Suprapubic skin (tissue), 4 donors: ENCODE data around the gene BRICD5. TPM values are rescaled to one million over a fixed set of nuclear protein-coding genes. Genes with fewer than 3 reads are reported as not detected.

Experiments used
- DNase-seq, 2 donors: peaks; one replicate each; pipeline ENCODE4 v3.0.0-alpha.2; 2019; ENCODE audit warnings: low spot score in 2 of 2
- H3K27ac ChIP-seq: fragments of 200-600 bp; sonication (generic); one replicate; pipeline ENCODE4 v1.5.1; 2019
- H3K27me3 ChIP-seq: fragments of 200-600 bp; sonication (generic); one replicate; pipeline ENCODE4 v1.5.1; 2019
- H3K36me3 ChIP-seq: fragments of 200-600 bp; sonication (generic); one replicate; pipeline ENCODE4 v1.5.1; 2019
- H3K4me1 ChIP-seq: fragments of 200-600 bp; sonication (generic); one replicate; pipeline ENCODE4 v1.5.1; 2019
- H3K4me3 ChIP-seq: fragments of 200-600 bp; sonication (generic); one replicate; pipeline ENCODE4 v1.5.1; 2019; ENCODE audit warnings: mild to moderate bottlenecking
- H3K9me3 ChIP-seq: fragments of 200-600 bp; sonication (generic); one replicate; pipeline ENCODE4 v1.5.1; 2019
- EP300 ChIP-seq: sonication (generic); formaldehyde crosslinking; IDR thresholded peaks from one replicate; pipeline ENCODE4 v1.6.1; 2017; ENCODE audit warnings: antibody characterized with exemption
- POLR2A ChIP-seq, 2 donors: fragments of 450-650 bp; IDR thresholded peaks; one replicate each; pipeline ENCODE4 v1.6.1; 2017; ENCODE audit warnings: antibody characterized with exemption in 2 of 2, mild to moderate bottlenecking in 2 of 2, moderate library complexity in 2 of 2
- POLR2AphosphoS5 ChIP-seq, 3 donors: sonication (generic); formaldehyde crosslinking; IDR thresholded peaks; one replicate each; pipeline ENCODE4 v1.6.1; 2017; ENCODE audit warnings: antibody characterized with exemption in 3 of 3
- WGBS: methylation state at CpG from one replicate; pipeline ENCODE4 v1.1.5; 2018; 5-methylcytosine and 5-hydroxymethylcytosine counted together
- total RNA-seq, 4 donors: library from RNA; depleted of rRNA; stranded (reverse); fragments of >200 nt; gene quantifications; one replicate each; pipeline ENCODE4 v1.1.0, GENCODE V29; 2016
- TF ChIP-seq, protein P1 (sequence below), 2 donors: fragments of 200-600 bp in 1 of 2; fragments of 450-650 bp in 1 of 2; sonication (generic) in 1 of 2; IDR thresholded peaks; one replicate each; pipeline ENCODE4 v1.5.1; 2016 to 2019; ENCODE audit warnings: antibody characterized with exemption in 2 of 2, mild to moderate bottlenecking in 1 of 2, moderate library complexity in 1 of 2

The BRICD5 gene
- total RNA-seq, 4 donors from 2014 or later: 2.2 to 10.0 (median 3.2) TPM

- Histone ChIP-seq H3K4me3 (peak overlapping the region; percentile 46), H3K4me1 (peaks cover 35% of the 10 kb centered on the region), H3K27me3 (peaks cover 19% of the 10 kb centered on the region), H3K9me3 (no peaks in the 10 kb centered on the region), H3K27ac (peak overlapping the region; percentile 47), H3K36me3 (peaks cover 54% of the 10 kb centered on the region)
- 0% methylated on average over 1 of the region's 40 CpGs for WGBS
- TF ChIP-seq, protein P1, sequence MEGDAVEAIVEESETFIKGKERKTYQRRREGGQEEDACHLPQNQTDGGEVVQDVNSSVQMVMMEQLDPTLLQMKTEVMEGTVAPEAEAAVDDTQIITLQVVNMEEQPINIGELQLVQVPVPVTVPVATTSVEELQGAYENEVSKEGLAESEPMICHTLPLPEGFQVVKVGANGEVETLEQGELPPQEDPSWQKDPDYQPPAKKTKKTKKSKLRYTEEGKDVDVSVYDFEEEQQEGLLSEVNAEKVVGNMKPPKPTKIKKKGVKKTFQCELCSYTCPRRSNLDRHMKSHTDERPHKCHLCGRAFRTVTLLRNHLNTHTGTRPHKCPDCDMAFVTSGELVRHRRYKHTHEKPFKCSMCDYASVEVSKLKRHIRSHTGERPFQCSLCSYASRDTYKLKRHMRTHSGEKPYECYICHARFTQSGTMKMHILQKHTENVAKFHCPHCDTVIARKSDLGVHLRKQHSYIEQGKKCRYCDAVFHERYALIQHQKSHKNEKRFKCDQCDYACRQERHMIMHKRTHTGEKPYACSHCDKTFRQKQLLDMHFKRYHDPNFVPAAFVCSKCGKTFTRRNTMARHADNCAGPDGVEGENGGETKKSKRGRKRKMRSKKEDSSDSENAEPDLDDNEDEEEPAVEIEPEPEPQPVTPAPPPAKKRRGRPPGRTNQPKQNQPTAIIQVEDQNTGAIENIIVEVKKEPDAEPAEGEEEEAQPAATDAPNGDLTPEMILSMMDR (IDR thresholded peaks at IDR 0.05): no peak
- no peak for TF ChIP-seq EP300
- TF ChIP-seq POLR2A (IDR thresholded peaks at IDR 0.05): no peak
- no peak for TF ChIP-seq POLR2AphosphoS5 (IDR thresholded peaks at IDR 0.05)
- DNase-seq: peak in 1 of 2 donors; percentile 64
Observed at GRCh38 chr16:2237102-2237482, 26.4 kb upstream of the BRICD5 start.

GRCh38 chr16:2236337-2237101 is 25.9 kb upstream of the BRICD5 start, which contains the start of gene DNASE1L2:
TSS of gene DNASE1L2 (plus strand) at chr16:2236444. CDS start at chr16:2236817, 373 bp downstream.
- Histone ChIP-seq H3K4me3 (peak within 1 kb of the TSS; percentile 46), H3K27me3 (peaks cover 19% of the 10 kb centered on the region), H3K27ac (peak within 1 kb of the TSS; percentile 47), H3K9me3 (no peaks in the 10 kb centered on the region), H3K36me3 (peaks cover 54% of the 10 kb centered on the region), H3K4me1 (peaks cover 35% of the 10 kb centered on the region)
- WGBS: no CpG with 5 or more reads among the region's 64 CpGs
- TF ChIP-seq, protein P1 (IDR thresholded peaks at IDR 0.05): no peak
- TF ChIP-seq POLR2AphosphoS5 (IDR thresholded peaks at IDR 0.05) (no peak), EP300 (no peak), POLR2A (IDR thresholded peaks at IDR 0.05) (no peak)
- DNase-seq: peak in 1 of 2 donors; percentile 67

- peak in 1 of 2 donors; percentile 63 for DNase-seq
- peak overlapping the region; percentile 47 for H3K27ac ChIP-seq
- H3K36me3 ChIP-seq: peaks cover 56% of the 10 kb centered on the region
- TF ChIP-seq, protein P1 (IDR thresholded peaks at IDR 0.05): no peak
- TF ChIP-seq POLR2AphosphoS5 (IDR thresholded peaks at IDR 0.05) (no peak), EP300 (no peak), POLR2A (IDR thresholded peaks at IDR 0.05) (no peak)
- peaks cover 38% of the 10 kb centered on the region for H3K4me1 ChIP-seq
- peaks cover 19% of the 10 kb centered on the region for H3K27me3 ChIP-seq
- H3K4me3 ChIP-seq: peak overlapping the region; percentile 46
- H3K9me3 ChIP-seq: no peaks in the 10 kb centered on the region
- WGBS: 65% methylated on average over 5 of the region's 19 CpGs
Observed at GRCh38 chr16:2235695-2236336, 25.2 kb upstream of the BRICD5 start.

GRCh38 chr16:2235234-2235651 is 24.6 kb upstream of the BRICD5 start:
- Histone ChIP-seq H3K27ac (no peak overlapping the region), H3K9me3 (no peaks in the 10 kb centered on the region), H3K36me3 (peaks cover 58% of the 10 kb centered on the region), H3K27me3 (peaks cover 19% of the 10 kb centered on the region), H3K4me1 (peaks cover 39% of the 10 kb centered on the region), H3K4me3 (no peak overlapping the region)
- TF ChIP-seq POLR2AphosphoS5 (IDR thresholded peaks at IDR 0.05) (no peak), EP300 (no peak), POLR2A (IDR thresholded peaks at IDR 0.05) (no peak)
- TF ChIP-seq, protein P1 (IDR thresholded peaks at IDR 0.05): no peak
- peak in 1 of 2 donors; percentile 64 for DNase-seq
- no CpG with 5 or more reads among the region's 28 CpGs for WGBS

- Histone ChIP-seq H3K27me3 (peaks cover 19% of the 10 kb centered on the region), H3K36me3 (peaks cover 61% of the 10 kb centered on the region), H3K9me3 (no peaks in the 10 kb centered on the region), H3K4me3 (no peak overlapping the region), H3K4me1 (peaks cover 39% of the 10 kb centered on the region), H3K27ac (no peak overlapping the region)
- TF ChIP-seq, protein P1 (IDR thresholded peaks at IDR 0.05): no peak
- TF ChIP-seq EP300: no peak
- TF ChIP-seq POLR2A (IDR thresholded peaks at IDR 0.05): no peak
- no peak for TF ChIP-seq POLR2AphosphoS5 (IDR thresholded peaks at IDR 0.05)
- 69% methylated on average over 2 of the region's 18 CpGs for WGBS
- DNase-seq: no peak
Observed at GRCh38 chr16:2234813-2235170, 24.1 kb upstream of the BRICD5 start.
